Left forelimb (tissue), 1 donor: ENCODE measurements around the gene CNOT10.

Experiments used
- DNase-seq: peaks from one replicate; pipeline ENCODE4 v3.0.0-alpha.2; 2018; ENCODE audit warnings: low spot score

Gene CNOT10

GRCh38 chr3:32817558-32818228, 132.7 kb downstream of the CNOT10 start, which contains the start of gene TRIM71:
Gene TRIM71, plus strand, starts transcription at chr3:32817997. Its CDS starts 84 bp downstream, at chr3:32818081.
- DNase-seq, result no peak

- DNase-seq, result no peak
Measured at GRCh38 chr3:32818229-32818969, 133.4 kb downstream of the CNOT10 start.

- no peak for DNase-seq
Measured at GRCh38 chr3:32818970-32819511, 134.1 kb downstream of the CNOT10 start.

- DNase-seq, result no peak
Measured at GRCh38 chr3:32819551-32820348, 134.8 kb downstream of the CNOT10 start.

- DNase-seq, result no peak
Measured at GRCh38 chr3:32820430-32820829, 135.4 kb downstream of the CNOT10 start.

- no peak for DNase-seq
Measured at GRCh38 chr3:32820971-32821685, 136.1 kb downstream of the CNOT10 start.

- DNase-seq, result no peak
Measured at GRCh38 chr3:32821686-32822296, 136.8 kb downstream of the CNOT10 start.

- no peak for DNase-seq
Measured at GRCh38 chr3:32822609-32823498, 137.9 kb downstream of the CNOT10 start.
